HL-60 (cell line): ENCODE measurements around the gene CNTN6.

Experiments
- TF ChIP-seq, protein P1 (sequence below): IDR thresholded peaks from one replicate; pipeline ENCODE4 v1.5.1; 2011; ENCODE audit warnings: low read length, control low read depth, inconsistent platforms; ENCODE audit not compliant: insufficient read depth
- TF ChIP-seq, protein P2 (sequence below): IDR thresholded peaks from 2 replicates; pipeline ENCODE4 v1.6.1; 2012; ENCODE audit warnings: low read depth; ENCODE audit not compliant: insufficient replicate concordance

DNA sequence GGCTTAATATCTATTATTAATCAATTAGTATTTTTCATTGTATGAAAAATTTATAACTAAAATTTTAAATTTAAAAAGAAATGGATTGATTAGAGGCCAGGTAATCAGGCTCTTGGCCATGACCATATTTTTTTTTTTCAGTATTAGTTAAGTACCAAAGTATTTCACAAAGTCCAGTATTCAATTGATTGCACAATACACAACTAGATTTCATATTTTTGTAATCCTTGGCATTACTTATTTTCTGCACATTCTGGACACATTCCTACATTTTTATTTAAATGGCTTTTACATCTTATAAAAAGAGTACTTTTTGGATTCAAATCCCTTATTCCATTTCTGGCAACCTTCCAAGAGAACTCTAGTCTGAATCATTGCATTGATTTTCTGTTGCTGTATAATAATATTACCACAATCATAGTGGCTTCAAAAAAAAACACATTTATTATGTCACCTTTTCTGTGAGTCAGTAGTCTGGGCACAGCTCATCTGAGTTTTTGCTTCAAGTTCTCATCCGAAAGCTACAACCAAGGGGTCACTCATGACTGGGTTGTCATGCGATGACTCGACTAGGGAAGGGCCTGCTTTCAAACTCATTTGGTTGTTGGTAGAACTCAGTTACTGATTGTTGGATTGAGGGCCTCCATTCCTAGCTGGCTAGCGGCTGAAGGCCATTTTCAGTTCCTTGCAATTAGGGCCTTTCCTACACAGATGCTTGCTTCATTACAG is 90.7 kb downstream of the CNTN6 start:
- TF ChIP-seq, protein P1, sequence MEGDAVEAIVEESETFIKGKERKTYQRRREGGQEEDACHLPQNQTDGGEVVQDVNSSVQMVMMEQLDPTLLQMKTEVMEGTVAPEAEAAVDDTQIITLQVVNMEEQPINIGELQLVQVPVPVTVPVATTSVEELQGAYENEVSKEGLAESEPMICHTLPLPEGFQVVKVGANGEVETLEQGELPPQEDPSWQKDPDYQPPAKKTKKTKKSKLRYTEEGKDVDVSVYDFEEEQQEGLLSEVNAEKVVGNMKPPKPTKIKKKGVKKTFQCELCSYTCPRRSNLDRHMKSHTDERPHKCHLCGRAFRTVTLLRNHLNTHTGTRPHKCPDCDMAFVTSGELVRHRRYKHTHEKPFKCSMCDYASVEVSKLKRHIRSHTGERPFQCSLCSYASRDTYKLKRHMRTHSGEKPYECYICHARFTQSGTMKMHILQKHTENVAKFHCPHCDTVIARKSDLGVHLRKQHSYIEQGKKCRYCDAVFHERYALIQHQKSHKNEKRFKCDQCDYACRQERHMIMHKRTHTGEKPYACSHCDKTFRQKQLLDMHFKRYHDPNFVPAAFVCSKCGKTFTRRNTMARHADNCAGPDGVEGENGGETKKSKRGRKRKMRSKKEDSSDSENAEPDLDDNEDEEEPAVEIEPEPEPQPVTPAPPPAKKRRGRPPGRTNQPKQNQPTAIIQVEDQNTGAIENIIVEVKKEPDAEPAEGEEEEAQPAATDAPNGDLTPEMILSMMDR, result no peak
- TF ChIP-seq, protein P2, sequence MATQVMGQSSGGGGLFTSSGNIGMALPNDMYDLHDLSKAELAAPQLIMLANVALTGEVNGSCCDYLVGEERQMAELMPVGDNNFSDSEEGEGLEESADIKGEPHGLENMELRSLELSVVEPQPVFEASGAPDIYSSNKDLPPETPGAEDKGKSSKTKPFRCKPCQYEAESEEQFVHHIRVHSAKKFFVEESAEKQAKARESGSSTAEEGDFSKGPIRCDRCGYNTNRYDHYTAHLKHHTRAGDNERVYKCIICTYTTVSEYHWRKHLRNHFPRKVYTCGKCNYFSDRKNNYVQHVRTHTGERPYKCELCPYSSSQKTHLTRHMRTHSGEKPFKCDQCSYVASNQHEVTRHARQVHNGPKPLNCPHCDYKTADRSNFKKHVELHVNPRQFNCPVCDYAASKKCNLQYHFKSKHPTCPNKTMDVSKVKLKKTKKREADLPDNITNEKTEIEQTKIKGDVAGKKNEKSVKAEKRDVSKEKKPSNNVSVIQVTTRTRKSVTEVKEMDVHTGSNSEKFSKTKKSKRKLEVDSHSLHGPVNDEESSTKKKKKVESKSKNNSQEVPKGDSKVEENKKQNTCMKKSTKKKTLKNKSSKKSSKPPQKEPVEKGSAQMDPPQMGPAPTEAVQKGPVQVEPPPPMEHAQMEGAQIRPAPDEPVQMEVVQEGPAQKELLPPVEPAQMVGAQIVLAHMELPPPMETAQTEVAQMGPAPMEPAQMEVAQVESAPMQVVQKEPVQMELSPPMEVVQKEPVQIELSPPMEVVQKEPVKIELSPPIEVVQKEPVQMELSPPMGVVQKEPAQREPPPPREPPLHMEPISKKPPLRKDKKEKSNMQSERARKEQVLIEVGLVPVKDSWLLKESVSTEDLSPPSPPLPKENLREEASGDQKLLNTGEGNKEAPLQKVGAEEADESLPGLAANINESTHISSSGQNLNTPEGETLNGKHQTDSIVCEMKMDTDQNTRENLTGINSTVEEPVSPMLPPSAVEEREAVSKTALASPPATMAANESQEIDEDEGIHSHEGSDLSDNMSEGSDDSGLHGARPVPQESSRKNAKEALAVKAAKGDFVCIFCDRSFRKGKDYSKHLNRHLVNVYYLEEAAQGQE, result no peak
